Activated naive CD4-positive, alpha-beta T cell treated with Interleukin-2 at 50 U/mL for 16 hours (primary cell): ENCODE results near the gene NEXN.
"Not testable (repeated sequence)": the region's sequence is repeated elsewhere in the genome, so short reads cannot be mapped to it uniquely, and the experiment has no call there.

ENCODE experiments used
- DNase-seq: peaks from one replicate; pipeline ENCODE4 v3.0.0-alpha.2; 2020

The NEXN gene

DNA sequence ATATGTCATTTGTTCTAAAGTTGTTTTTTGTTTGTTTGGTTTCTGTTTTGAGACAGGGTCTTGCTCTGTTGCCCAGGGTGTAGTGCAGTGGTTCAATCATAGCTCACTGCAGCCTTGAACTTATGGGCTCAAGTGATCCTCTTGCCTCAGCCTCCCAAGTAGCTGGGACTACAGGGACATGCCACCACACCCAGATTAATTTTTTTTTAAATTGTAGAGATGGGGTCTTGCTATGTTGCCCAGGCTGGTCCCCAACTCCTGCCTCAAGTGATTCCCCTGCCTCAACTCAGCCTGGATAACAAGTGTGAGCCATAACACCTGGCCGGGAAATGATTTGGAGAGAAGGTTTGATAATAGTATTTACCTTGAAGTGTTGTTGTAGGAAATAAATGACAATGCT lies 18.2 kb downstream of the NEXN start:
- DNase-seq, result no peak

DNA sequence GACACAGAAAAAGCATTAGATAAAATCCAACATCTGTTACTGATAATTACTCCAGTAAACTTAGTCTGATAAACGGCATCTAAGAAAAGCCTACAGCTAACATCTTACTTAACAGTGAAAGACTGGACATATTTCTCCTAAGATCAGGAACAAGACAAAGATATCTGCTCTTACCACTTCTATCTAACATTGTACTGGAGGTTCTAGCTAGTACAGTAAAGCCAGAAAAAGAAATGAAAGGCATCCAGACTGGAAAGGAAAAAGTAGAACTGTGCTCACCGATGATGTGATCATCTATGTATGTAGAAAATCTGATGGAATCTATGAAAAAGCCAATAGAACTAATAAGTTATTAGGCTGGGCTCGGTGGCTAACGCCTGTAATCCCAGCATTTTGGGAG lies 21.7 kb downstream of the NEXN start:
- no peak for DNase-seq

DNA sequence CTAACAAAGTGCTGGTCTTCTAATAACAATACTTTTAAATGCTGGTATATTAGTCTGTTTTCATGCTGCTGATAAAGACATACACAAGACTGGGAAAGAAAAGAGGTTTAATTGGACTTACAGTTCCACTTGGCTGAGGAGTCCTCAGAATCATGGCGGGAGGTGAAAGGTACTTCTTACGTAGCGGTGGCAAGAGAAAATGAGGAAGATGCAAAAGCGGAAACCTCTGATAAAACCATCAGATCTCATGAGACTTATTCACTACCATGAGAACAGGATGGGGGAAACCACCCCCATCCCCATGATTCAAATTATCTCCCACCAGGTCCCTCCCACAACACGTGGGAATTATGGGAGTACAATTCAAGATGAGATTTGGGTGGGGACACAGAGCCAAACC lies 30.5 kb downstream of the NEXN start:
- DNase-seq, result not testable (repeated sequence)

DNA sequence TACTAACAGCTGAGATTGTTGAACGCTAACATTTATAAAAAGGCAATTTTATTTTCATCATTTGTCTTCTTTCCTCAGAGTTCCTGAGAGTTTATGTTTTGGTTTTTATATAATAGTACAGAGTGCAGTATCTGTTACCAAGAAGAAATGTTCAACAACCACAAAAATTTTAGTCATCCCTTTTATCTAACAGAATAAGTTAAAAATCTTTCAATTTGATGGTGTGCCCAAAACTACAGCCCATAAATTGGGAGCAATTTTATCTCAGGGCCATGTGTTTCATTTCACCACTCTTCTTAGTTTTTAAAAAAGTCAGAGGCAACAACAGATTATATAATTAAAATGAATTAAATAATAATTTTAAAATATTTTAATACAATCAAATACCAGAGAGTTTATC lies 37.1 kb downstream of the NEXN start:
- no peak for DNase-seq

DNA sequence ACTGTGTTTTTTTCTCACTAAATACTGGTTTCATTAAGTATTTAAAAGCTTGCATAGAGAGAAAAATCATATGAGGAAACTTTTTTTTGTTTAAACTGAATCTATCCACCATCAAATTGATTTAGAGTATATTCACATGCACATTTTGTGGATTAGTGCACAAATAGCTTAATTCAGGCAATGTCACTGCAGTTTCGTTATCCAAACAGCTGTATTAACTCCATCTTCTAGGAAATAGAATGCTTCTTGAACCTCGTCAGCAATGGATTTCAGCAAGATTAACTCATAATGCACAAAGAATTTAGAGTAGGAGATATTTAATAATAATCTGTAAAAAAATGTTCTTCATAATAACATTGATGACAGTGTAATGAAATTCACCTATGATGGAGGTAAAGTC lies 37.5 kb downstream of the NEXN start:
- no peak for DNase-seq

DNA sequence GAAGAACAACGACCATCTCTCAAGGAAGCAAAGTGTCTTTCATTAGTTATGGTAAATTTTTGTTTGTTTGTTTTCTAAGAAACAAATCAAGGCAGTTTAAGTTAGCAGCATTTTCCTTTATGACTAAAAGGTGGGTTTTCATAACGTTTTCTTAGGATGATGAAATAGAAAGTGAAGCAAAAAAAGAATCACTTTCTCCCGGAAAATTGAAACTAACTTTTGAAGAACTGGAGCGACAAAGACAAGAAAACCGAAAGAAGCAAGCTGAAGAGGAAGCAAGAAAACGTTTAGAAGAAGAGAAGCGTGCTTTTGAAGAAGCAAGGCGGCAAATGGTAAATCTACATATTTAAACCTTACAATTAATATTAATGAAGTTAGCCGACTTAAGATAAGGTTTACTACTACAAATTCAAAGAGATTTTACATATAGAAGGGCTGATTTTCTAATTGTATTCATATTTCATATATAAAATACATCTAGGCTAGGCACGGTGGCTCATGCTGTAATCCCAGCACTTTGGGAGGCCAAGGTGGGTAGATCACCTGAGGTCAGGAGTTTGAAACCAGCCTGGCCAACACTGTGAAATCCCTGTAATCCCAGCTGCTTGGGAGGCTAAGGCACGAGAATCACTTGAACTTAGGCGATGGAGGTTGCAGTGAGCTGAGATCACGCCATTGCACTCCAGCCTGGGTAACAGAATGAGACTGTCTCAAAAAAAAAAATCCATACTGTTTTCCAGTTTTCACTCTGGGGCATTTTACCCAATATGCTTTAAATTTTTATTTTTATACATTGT lies 38.3 kb downstream of the NEXN start:
- no peak for DNase-seq

DNA sequence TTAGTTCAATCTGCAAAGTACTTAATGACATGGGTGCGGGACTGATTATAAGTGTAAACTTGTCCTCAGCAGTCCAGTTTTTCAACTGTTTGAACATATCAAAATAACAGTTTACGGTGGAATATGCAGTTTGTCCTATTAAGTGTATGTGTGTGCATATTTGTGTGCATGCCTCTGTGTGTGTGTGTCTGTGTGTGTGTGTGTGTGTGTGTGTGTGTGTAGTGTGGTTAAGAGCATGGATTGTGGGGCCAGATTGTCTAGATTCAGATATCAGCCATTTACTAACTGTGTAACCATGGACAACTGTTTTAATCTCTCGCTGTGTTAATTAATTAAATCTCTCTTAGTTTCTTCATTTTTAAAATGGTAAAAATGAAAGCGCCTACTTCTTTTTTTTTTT lies 39.0 kb downstream of the NEXN start:
- DNase-seq, result no peak

DNA sequence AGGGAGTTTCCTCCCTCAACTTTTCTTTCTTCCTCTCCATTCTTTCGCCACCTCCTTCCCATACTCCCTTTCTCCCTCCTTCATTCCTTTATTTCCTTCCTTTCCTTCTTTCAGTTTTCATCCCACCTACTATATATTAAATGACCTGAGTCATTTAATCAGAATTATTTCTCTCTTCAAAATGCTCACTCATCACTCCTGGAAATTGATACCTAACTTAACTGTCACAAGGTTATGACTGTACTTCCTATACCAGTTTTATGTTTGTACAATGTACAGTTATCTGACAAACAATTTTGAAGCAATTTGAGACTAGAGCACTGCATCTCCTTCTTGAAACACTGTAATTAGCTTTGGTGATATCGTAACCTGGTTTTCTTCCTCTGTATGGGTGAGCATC lies 41.4 kb downstream of the NEXN start:
- no peak for DNase-seq

DNA sequence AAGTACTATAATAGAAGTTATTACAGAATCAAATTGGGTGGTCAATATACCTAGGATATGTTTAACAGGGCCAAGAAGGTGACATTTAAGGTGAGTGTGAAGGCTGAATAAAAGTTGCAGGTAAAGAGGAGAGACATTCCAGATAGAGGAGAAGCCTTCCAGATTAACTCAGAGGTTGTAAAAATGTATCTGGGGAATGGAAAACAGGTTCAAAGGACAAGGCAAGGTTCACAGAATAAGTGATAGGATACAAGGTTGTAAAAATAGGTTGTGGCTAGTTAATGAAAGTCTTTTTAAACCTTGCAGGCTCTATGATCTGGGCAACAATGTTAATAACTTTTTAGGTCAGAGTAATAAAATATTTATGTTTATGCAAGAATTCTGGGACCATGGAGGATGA lies 50.2 kb downstream of the NEXN start:
- no peak for DNase-seq

DNA sequence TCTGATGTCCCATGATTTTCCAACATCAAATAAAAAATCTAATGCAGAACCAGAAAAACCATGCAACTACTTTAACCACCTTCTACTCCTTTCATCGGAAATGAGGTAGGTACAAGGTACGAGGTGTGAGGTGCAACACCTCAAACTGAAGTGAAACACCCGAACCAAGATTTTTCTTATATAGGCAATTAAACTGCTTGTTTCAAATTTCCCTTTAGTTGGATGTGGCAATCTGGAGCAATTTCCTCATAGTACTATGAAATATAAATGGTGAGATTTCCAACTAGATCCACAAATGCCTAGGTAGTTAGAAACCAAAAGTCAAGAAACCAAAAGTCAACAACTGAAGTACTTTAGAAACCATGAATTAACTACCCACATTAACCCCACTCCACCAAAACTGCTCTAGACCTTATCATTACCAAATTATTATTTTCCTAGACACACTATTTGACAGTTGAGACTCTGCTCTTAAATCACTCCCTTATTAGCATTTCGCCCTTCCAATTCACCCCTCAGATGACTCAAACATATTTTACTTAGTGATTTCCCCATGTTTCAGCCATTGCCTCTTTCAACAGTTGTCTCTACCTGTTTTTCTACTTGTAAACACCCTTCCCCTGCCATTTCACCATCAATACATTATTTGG lies 52.6 kb downstream of the NEXN start:
- DNase-seq, result no peak

DNA sequence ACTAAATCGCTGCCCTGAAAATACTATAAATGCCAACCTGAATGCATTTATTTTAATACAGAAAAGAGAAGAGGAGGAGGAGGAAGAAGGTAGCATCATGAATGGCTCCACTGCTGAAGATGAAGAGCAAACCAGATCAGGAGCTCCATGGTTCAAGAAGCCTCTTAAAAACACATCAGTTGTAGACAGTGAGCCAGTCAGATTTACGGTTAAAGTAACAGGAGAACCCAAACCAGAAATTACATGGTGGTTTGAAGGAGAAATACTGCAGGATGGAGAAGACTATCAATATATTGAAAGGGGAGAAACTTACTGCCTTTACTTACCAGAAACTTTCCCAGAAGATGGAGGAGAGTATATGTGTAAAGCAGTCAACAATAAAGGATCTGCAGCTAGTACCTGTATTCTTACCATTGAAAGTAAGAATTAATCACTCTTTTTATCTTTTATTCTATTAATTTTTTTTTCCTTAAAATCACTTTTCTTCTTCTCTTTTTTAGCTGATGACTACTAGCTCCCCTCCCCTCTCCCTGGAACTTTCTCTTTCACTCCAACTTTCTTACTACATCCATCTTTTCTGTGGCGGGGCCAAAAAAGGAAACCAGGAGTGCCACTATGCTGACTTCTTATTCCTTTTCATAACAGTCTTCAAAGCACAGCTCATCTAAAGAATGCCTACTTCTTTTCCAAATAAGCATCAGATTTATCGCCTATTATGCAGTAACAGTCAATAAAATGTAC lies 54.1 kb downstream of the NEXN start:
- no peak for DNase-seq

DNA sequence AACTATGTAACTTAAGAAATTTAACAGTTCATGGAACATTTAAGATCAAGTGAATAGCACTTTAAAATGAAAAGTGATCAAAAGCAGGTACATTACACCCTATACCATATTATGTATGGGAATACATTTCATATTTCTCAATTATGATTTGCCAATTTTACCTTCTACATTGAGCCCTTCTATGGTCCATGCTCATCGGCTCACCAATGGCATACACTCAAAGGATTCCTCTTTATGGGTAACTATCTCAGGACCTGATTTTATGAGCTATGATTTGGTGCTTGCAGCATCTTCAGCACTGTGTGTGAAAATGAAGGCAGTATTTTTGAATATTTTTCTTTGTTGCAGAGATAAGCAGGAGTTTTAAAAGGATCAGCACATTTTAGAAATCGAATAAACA lies 56.9 kb downstream of the NEXN start:
- no peak for DNase-seq

DNA sequence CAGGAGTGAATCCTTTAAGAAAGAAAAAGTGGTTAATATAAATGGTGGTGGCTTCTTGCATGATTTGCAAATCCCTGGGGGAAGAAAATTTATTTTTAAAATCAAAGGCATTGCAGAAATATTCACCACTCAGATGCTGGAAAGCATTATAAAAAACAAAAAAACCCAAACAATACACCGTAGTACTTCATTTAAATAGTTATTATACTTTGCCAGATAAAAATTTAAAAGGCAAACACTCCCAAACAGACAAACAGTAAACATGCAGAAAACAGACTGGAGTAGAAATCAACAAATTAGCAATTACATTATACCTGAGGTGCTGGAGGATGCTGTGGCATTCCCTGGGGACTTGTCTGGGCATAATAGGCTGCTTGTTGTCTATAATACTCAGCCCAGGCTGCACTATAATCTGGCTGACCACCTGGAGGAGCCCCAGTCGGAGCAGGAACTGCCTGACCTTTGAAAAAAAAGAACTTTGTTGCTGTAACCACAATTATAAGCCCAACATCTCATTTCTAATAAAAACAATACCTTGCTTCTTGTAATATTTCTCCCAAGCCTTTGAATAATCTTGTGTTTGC lies 60.5 kb downstream of the NEXN start:
- no peak for DNase-seq

DNA sequence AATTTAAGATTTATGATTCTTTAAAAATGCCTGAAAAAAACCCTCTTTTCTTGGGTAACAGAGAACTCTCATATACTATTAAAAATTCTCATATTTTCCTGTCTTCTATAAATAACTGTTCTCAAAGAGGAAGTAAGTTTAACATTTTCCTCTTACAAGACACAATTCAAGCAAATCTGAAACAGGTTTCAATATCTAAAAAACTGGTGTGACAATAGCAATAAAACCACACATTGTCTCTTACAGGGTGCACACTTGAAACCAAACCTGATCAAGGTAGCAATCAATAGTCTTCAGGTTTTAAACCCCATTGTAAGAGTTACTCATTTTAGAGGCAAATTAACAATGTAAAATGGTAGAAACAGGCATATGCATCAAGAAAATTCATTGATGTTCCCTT lies 62.4 kb downstream of the NEXN start:
- no peak for DNase-seq

DNA sequence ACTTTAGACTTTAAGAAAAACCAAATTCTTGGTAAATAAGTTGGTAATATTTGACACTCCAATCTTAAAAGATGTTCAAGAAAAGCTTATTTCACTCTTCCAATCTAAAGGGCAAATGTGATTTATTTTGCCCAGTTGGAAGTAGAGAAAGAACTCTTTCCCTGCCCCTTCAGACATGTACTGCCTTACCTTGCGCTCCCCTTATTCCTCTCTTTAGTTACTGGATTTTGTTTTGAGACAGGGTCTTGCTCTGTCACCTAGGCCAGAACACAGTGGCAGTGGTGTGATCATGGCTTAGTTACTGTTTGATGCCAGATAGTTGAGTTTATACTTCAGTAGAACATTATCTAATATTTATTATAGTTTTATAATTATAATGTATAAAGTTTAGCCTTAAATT lies 62.9 kb downstream of the NEXN start:
- DNase-seq, result no peak

DNA sequence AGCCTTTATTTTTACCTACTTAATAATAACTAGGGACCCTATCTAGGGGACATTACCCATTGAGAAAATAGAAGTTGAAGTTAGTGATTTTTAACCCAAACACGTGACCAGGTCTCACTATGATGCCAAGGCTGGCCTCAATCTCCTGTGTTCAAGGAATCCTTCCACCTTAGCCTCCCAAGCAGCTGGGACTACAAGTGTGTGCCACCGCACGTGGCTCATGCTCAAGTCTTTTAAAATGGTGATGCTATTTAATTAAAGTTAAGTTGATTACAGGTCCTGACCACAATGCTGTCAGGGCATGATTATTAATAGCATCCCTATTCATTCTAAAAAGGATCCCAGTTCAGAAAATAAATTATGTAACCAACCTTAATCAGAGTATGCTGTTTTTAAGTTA lies 65.5 kb downstream of the NEXN start:
- no peak for DNase-seq

DNA sequence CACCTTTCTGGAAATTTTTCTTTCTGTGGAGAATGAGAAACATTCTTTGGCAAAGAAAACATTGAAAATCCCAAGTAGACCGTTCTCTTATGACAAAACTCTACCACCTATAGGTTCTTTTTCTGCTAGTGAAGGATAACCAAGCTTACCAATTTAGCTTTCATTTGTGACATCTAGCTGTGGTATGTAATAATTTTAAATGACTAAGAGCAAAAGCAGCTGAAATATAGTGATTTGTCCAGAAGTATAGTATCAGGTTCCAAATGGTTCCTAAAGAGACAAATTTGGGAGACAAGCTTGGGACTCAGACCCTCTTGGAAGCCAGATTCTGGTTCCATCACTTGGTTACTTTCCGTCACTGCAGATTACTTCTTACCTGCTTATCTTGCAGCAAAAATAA lies 66.1 kb downstream of the NEXN start:
- no peak for DNase-seq

DNA sequence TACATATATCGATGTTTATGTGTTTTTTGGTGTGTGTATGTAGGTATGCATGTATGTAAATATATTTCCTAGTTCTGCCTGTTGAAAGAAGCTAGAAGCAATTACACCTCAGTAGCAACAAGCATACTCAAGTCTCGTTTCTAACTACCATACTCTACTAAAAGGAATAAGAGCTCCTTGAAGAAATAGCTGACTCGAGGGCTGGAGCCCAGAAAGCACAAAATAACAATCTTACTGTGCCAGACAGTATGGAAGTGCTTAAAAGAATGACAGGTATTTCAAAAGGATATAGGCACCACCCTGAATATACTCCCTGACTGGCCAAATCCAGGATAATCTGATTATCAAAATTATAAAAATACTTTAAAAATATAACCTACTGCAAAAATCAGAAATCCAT lies 67.3 kb downstream of the NEXN start:
- DNase-seq, result no peak

DNA sequence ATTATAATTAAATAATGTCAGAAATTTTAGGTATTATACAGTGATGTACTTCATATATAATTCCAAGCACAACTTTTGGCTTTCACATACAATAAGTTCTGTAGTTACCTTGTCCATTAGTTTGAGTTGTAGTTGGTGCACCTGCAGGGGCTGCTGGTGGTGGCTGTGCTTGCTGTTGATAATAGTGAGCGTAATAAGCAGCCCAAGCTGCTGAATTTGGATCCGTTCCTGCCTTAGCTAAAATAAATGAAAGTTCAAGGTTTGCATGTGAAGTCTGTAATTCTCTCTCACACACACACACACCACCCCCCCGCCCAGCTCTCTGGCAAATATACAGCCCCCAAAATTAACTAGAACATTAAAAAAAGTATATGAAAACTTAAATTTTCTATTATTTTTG lies 68.0 kb downstream of the NEXN start:
- no peak for DNase-seq

DNA sequence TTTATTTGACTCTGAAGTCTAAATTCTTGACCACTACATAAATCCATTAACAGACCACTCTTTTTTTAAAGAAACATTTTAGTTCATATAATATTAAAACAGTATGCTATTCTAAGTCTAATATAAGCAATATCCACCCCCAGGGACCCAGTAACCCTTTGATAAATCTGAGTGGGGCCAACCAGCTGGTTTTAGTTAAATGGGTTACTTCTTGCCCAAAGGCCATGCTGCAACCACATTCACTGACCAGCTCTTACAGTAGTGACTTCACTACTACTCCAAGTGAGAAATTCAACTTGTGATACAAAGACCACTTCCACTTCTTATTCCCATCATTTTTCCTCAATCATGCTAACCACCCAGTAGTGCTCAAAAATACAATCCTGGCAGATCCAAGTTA lies 70.0 kb downstream of the NEXN start:
- no peak for DNase-seq

DNA sequence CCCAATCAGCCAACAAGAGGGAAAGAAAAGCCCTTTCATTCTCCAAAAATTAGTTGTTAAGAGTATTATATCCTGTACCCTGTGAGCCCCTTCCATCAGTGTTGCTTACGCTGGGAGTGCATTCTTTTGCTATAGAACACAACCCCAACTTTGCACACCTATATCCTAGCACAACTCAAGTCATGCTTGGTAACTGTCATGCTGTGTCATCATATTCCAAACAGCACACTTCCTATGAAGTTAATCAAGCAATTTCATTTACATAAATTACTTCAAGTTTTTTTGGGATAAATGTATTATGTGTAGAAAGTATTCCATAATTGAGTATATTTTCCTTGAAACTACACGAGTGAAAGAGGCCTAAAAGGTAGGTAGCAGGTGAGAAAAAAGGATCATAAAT lies 70.4 kb downstream of the NEXN start:
- no peak for DNase-seq

DNA sequence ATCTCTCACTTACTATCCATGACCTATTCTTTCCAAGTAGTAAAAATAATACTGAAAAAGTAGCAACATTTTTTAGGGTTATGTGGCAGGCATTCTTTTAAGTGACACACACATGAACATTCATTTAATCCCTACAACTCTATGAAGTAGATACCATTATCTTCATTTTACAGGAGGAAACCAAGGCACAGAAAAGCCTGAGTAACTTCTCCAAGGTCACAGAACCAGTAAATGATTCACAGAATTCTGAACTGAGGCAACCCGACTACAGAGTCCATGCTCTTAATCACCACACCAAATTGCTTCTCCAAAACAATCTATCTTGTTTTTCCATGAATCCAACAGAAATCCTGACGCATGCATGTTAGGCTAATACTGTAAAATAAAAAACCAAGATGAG lies 73.0 kb downstream of the NEXN start:
- no peak for DNase-seq

DNA sequence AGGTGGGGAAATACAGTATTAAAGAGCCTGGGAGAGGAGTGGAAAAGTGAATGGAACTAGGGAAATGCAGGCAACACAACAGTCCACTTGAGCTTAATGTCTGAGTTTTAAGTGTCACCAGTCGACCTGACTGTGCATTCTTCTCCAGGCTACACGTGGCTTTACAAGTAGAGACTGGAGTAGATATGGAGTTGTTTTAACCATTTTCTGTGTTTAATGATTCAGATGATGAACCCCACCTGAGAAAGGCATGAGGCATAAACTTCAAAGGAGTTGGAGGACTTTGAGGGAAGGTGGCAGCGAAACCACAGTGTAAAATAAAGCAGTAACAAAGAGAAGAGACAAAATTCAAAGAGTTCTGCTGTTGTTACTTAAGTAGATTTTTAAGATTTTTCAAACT lies 77.9 kb downstream of the NEXN start:
- no peak for DNase-seq

DNA sequence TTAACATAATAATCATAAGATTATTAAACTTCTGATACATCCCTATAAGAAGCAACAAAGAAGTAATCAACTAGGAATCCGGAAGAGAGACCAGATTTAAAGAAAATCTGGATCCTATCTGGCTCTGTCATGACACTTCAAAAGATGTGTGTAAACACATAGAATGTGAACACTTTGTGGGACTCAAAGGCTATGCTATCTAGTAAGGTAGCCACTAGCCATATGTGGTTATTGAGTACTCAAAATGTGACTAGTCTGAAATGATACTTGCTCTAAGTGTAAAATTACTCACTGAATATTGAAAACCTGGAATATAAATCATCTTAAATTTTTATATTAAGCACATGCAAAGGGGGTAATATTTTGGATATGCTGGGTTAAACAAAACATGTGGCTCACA lies 81.8 kb downstream of the NEXN start:
- DNase-seq, result no peak
